GM12864 (cell line): ENCODE data around the gene TCERG1L.

Source experiments
- DNase-seq: peaks from one replicate; pipeline ENCODE4 v3.0.0-alpha.2; 2011; ENCODE audit warnings: low read depth
- H3K4me3 ChIP-seq: 2 replicates; pipeline ENCODE4 v1.5.1; 2011; ENCODE audit warnings: mild to moderate bottlenecking, low read depth, low read length, control low read depth
- CTCF ChIP-seq: IDR thresholded peaks from 2 replicates; pipeline ENCODE4 v1.5.1; 2011; ENCODE audit warnings: low read depth, mild to moderate bottlenecking, moderate library complexity, low read length, control low read depth, inconsistent platforms; ENCODE audit errors: missing control alignments

Gene TCERG1L

GRCh38 chr10:131280101-131280500 lies 31.4 kb downstream of the TCERG1L start:
- TF ChIP-seq CTCF: no peak
- no peak for DNase-seq

GRCh38 chr10:131279516-131279915 lies 32.0 kb downstream of the TCERG1L start:
- no peak for DNase-seq
- TF ChIP-seq CTCF: no peak
- no peak overlapping the region for H3K4me3 ChIP-seq

More at GRCh38 chr10:131280101-131280500, 31.4 kb downstream of the TCERG1L start:
- H3K4me3 ChIP-seq: no peak overlapping the region

- H3K4me3 ChIP-seq: no peak overlapping the region
- DNase-seq: no peak
- no peak for TF ChIP-seq CTCF
Observed at GRCh38 chr10:131277969-131278368, 33.6 kb downstream of the TCERG1L start.

DNA sequence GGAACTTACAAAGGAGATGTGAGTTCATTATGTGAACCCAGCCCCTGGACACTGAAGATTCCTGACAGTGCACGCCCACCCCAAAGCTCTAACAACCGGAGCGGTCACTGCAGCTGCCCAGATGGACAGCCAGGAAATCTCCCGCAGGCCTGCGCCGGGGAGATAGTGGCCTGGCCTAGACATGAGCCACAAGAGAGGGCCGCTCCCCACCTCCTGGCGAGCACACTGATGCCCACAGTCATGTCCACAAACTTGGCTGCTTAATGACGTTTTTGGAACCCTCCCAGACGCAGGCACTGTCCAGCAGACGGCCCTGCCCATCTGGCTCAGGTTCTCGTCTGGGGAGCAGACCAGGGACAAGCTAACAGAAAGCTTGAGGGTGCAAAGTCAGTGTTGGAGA lies 34.2 kb downstream of the TCERG1L start:
- H3K4me3 ChIP-seq: no peak overlapping the region
- no peak for TF ChIP-seq CTCF
- no peak for DNase-seq

GRCh38 chr10:131275691-131276090 lies 35.8 kb downstream of the TCERG1L start:
- no peak for DNase-seq
- no peak overlapping the region for H3K4me3 ChIP-seq
- no peak for TF ChIP-seq CTCF

DNA sequence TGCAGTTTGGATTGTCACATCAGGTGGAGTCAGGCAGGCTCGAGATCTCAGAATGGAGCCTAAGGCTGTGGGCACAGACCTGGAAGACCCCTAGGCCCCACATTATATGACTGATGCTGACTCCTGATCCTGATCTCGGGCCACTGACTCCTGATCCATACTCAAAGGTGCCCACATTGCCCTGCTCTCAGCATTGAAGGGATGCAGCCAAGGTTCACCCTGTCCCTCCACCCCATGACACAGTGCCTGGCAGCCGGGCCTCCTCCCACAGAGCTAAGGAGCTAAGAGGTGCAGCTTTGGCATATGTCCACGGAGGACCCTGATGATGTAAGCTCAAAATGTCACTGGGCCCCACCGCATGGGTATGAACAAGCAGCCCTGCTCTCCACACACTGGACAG lies 36.6 kb downstream of the TCERG1L start:
- no peak for TF ChIP-seq CTCF
- no peak for DNase-seq
- no peak overlapping the region for H3K4me3 ChIP-seq

GRCh38 chr10:131274133-131274880 lies 37.2 kb downstream of the TCERG1L start:
- no peak for DNase-seq
- no peak for TF ChIP-seq CTCF
- H3K4me3 ChIP-seq: no peak overlapping the region
